Suprapubic skin (tissue), 3 donors: Measurements from ENCODE around the gene AFAP1L2.

Experiments
- CTCF ChIP-seq, 2 donors: fragments of 200-600 bp in 1 of 2; fragments of 450-650 bp in 1 of 2; sonication (generic) in 1 of 2; IDR thresholded peaks; one replicate each; pipeline ENCODE4 v1.5.1; 2016 to 2019; ENCODE audit warnings: antibody characterized with exemption in 2 of 2, mild to moderate bottlenecking in 1 of 2, moderate library complexity in 1 of 2
- EP300 ChIP-seq: sonication (generic); formaldehyde crosslinking; IDR thresholded peaks from one replicate; pipeline ENCODE4 v1.6.1; 2017; ENCODE audit warnings: antibody characterized with exemption

- TF ChIP-seq CTCF (IDR thresholded peaks at IDR 0.05) = no peak
- TF ChIP-seq EP300 = no peak
Measured at GRCh38 chr10:114453576-114453975, 49.3 kb upstream of the AFAP1L2 start.
